ENCODE results near the gene PLXND1.

PLXND1 gene

DNA sequence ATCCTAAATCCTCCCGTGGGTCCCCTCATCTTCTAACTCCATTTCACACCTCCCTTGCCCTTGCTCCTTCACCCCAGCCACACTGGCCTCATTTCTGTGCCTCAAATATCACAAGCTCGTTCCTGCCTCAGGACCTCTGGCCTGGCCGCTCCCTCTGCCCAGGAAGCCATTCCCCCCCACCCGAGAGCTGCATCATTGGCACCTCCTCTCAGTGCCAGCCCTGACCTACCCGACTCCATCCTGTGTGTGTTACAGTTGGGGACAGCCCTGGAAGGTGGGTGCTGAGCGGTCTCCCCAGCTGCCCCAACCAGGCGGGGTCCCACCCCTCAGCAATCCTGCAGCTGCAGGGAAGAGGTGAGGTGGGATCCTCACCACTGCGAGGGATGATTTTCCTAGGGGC is 14.5 kb downstream of the PLXND1 start:
- no peak overlapping the region for H3K4me3 ChIP-seq (ENCODE audit: low read depth, low read length)
- DNase-seq (ENCODE audit: low read depth) = no peak
- TF ChIP-seq, protein P1, sequence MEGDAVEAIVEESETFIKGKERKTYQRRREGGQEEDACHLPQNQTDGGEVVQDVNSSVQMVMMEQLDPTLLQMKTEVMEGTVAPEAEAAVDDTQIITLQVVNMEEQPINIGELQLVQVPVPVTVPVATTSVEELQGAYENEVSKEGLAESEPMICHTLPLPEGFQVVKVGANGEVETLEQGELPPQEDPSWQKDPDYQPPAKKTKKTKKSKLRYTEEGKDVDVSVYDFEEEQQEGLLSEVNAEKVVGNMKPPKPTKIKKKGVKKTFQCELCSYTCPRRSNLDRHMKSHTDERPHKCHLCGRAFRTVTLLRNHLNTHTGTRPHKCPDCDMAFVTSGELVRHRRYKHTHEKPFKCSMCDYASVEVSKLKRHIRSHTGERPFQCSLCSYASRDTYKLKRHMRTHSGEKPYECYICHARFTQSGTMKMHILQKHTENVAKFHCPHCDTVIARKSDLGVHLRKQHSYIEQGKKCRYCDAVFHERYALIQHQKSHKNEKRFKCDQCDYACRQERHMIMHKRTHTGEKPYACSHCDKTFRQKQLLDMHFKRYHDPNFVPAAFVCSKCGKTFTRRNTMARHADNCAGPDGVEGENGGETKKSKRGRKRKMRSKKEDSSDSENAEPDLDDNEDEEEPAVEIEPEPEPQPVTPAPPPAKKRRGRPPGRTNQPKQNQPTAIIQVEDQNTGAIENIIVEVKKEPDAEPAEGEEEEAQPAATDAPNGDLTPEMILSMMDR (IDR thresholded peaks at IDR 0.05; ENCODE audit: low read depth, low read length, missing control alignments) = no peak

DNA sequence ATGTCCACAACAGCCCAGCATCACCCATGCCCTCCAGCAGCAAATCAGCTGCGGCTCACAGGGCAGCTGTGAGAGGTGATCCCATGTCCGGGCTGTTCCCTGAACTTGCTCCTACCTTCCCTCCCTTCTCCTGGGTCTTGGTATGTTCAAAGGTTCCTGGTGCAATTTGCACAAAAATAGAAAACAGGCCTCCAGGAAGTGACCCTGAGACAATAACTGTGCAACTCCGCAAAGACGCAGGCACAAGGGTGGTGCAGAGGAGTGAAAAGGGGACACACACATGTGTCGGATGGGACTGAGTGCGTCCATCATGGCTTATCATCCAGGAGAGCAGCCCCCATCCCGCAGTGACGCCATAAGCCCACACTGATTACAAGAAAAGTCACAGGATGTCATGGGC is 16.3 kb downstream of the PLXND1 start:
- DNase-seq (ENCODE audit: low read depth) = no peak
- no peak overlapping the region for H3K4me3 ChIP-seq (ENCODE audit: low read depth, low read length)
- TF ChIP-seq, protein P1 (IDR thresholded peaks at IDR 0.05; ENCODE audit: low read depth, low read length, missing control alignments) = no peak

DNA sequence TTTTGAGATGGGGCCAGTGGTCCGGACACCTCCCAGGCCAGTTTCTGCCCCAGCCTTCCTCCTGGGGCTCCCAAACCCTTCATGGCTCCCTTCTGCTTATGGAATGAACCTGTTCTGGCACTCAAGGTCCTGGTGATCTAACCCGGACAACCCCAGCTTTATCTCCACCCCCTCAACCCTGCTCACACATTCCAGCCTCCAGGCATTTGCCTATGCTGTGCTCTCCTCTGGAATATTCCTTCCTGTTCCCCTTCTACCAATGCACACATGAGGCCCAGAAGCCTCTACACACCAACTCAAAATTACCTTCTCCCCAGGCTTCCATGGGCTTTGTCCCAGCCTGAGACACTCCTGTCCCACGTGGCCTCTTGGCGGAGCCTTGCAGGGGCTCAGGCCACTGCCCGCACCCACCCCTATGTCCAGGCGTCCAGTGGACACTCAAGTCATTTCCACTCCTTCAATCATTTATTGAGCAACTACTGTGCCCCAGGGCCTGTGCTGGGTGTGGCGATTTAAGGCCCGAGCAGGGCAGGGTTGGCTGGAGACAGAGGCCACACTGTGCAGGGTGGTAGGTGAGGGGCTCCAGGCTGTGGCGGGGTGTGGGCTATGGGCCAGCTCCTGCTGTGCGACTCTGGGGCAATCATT is 18.8 kb downstream of the PLXND1 start:
- no peak for DNase-seq (ENCODE audit: low read depth)
- TF ChIP-seq, protein P1 (IDR thresholded peaks at IDR 0.05; ENCODE audit: low read depth, low read length, missing control alignments) = no peak
- no peak overlapping the region for H3K4me3 ChIP-seq (ENCODE audit: low read depth, low read length)

DNA sequence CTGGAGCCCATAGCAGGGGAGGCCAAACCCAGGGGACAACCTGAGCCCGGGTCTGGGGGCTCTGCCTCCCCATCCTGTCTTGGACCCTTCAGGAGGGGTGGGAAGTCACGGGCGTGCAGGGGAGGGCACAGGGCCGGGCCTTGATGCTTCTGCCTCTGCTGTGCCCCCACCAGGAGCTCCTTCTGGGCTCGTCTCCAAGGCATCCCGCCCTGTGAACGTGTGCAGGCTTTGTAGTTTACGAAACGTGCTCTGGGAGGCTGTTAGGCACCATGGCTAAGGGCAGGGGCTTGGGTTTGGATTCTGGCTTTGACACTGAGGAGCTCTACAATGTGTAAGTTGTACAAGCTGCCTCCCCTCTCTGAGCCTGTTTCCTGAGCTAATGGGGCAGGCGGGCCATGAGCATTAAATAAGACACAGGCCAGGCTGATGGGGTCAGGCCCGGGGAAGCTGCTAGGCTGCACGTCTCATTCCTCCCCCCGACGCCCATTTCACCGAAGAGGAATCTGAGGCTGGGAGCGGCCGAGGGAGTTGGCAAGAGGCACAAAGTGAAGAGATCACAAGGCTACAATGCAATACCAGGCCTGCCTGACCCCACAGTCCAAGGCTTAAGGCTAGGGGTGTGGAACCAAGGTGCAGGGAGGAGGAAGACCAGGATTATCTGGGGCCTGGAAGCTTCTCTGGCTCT is 19.6 kb downstream of the PLXND1 start:
- TF ChIP-seq, protein P1 (IDR thresholded peaks at IDR 0.05; ENCODE audit: low read depth, low read length, missing control alignments) = no peak
- no peak overlapping the region for H3K4me3 ChIP-seq (ENCODE audit: low read depth, low read length)

DNA sequence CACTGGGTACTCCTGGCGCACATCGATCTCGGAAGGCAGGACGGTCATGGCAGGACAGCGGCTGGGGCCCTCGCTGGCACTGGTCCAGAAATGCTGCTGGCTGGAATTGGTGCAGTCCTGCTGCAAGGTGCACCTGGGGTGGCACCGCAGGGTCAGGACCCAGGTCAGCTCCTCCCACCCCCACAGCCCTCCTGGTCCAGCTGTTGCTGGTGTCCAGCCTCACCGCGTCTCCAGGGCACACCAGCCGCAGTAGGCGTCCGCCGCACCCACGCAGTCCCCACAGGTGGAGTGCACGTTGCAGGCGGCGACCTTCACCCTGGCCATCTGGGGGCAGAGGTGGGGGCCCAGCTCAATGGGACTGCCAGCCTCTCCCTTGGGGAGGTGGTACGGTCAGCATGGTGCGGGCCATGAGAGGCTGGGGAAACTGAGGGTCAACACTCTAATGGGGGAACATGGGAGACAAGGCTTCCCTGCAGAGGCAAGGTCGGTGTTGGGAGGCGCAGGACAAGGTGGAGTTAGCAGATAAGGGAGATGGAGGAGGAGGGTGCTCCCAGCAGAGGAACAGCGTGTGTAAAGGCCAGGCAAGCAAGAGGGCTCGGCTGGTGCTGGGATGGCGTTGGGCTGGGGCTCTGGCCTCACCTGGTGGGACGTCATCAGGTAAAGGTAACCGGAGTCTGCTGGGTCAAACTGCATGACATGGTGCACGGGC is 20.4 kb downstream of the PLXND1 start:
- TF ChIP-seq, protein P1 (IDR thresholded peaks at IDR 0.05; ENCODE audit: low read depth, low read length, missing control alignments) = no peak
- no peak overlapping the region for H3K4me3 ChIP-seq (ENCODE audit: low read depth, low read length)

More for the DNA sequence above, 19.6 kb downstream of the PLXND1 start:
- no peak for DNase-seq (ENCODE audit: low read depth)

DNA sequence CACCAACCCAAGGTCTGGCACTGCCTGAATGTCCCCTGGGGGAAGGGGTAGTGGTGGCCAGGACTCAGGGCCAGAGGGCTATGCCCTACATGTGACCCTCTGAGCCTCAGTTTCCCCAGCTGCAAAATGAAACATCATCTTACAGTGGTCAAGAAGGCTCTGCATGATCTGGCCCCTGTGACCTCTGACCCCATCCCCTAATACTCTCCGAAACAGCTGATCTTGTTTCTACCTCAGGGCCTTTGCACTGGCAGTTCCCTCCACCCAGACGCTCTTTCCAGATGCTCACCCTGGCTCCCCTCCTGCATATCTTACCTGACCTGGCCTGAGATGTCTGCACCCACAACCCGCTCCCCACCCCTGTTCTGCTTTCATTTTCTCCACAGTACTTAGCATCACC is 21.8 kb downstream of the PLXND1 start:
- TF ChIP-seq, protein P1 (IDR thresholded peaks at IDR 0.05; ENCODE audit: low read depth, low read length, missing control alignments) = no peak
- no peak for DNase-seq (ENCODE audit: low read depth)

More for the DNA sequence above, 20.4 kb downstream of the PLXND1 start:
- DNase-seq (ENCODE audit: low read depth) = no peak

More for the DNA sequence above, 21.8 kb downstream of the PLXND1 start:
- H3K4me3 ChIP-seq (ENCODE audit: low read depth, low read length) = no peak overlapping the region
